Measurements from ENCODE around the gene BCAS3. TPM values are rescaled to one million over a fixed set of nuclear protein-coding genes. Genes with fewer than 3 reads are reported as not detected.

Gene BCAS3
- total RNA-seq, 3 donors from 2014 or later, result 21.6 to 33.4 (median 32.1) TPM

DNA sequence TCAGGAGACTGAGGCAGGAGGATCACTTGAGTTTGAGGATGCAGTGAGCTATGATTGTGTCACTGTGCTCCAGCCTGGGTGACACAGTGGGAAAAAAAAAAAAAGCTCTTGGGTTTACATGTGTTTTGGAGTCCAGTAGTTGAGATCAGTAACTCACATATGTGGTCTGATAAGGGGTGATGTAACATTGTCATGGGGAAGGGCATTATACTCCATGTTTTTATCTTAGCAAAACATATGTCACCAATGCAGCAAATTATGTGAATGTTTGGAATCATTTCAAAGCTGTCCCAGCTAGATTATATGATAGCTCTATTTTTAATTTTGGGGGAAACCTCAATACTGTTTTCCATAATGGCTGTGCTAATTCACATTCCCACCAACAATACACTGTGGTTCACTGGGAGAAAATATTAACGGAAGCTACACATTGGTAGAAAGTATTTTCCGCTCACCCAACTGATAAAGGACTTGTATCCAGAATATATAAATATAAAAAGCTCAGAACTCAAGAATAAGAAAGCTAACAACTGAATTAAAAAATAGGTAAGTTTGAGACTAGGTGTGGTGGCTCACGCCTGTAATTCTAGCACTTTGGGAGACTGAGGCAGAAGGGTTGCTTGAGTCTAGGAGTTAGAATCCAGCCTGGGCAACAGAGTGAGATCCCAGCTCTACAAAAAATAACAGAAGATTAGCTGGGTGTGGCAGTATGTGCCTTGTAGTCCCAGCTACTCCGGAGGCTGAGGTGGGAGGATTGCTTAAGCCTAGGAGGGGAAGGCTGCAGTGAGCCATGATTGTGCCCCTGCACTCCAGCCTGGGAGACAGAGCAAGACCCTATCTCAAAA, 497.9 kb downstream of the BCAS3 start:
- H3K4me3 ChIP-seq, result no peak overlapping the region
- H3K4me1 ChIP-seq (ENCODE audit: low read depth), result no peaks in the 10 kb centered on the region
- H3K9me3 ChIP-seq, result no peaks in the 10 kb centered on the region
- H3K36me3 ChIP-seq (ENCODE audit: low read depth), result no peaks in the 10 kb centered on the region
- no peak for DNase-seq
- TF ChIP-seq, protein P1, sequence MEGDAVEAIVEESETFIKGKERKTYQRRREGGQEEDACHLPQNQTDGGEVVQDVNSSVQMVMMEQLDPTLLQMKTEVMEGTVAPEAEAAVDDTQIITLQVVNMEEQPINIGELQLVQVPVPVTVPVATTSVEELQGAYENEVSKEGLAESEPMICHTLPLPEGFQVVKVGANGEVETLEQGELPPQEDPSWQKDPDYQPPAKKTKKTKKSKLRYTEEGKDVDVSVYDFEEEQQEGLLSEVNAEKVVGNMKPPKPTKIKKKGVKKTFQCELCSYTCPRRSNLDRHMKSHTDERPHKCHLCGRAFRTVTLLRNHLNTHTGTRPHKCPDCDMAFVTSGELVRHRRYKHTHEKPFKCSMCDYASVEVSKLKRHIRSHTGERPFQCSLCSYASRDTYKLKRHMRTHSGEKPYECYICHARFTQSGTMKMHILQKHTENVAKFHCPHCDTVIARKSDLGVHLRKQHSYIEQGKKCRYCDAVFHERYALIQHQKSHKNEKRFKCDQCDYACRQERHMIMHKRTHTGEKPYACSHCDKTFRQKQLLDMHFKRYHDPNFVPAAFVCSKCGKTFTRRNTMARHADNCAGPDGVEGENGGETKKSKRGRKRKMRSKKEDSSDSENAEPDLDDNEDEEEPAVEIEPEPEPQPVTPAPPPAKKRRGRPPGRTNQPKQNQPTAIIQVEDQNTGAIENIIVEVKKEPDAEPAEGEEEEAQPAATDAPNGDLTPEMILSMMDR (IDR thresholded peaks at IDR 0.05), result no peak
- intact Hi-C loops (cut with DNase I, micrococcal nuclease), result no loop called here
- ATAC-seq, result no peak

DNA sequence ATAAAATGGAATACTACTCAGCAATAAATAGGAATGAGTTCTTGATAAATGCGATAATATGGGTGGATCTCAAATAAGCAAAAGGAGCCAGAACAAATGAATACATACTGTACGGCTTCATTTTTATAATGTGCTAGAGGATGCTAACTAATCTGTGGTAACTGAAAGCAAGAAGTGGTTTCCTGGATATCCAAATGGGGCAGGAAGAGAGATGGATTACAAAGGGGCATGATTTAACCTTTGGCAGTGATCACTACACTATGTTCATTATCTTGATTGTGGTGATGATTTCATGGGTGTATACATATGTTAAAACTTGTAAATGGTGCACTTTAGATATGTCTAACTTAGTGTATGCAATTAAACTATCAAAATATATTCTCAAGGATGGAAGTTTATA, 499.7 kb downstream of the BCAS3 start:
- H3K36me3 ChIP-seq (ENCODE audit: low read depth), result no peaks in the 10 kb centered on the region
- TF ChIP-seq, protein P1 (IDR thresholded peaks at IDR 0.05), result no peak
- ATAC-seq, result no peak
- no peak overlapping the region for H3K4me3 ChIP-seq
- no peaks in the 10 kb centered on the region for H3K9me3 ChIP-seq
- intact Hi-C loops (cut with DNase I, micrococcal nuclease), result no loop called here
- no peak for DNase-seq
- no peaks in the 10 kb centered on the region for H3K4me1 ChIP-seq (ENCODE audit: low read depth)

DNA sequence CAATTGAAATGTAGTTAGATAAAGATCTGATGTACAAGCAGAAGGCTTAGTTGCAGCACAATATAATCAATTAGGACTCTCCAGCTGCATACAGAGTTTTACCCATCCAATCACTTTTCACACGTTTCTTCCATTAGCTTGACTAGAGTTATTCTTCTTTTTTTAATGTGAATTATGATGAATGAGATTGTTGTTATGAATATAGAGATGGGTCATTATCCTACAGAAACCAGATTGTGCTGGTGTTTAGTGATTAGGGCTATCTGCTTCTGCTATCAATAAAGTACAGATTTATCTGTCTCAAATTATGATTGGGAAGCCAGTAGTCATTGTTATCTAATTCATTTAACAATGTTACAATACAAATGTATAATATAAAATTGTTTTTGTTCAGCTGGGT, 500.6 kb downstream of the BCAS3 start:
- intact Hi-C loops (cut with DNase I, micrococcal nuclease), result no loop called here
- TF ChIP-seq, protein P1 (IDR thresholded peaks at IDR 0.05), result no peak
- no peaks in the 10 kb centered on the region for H3K36me3 ChIP-seq (ENCODE audit: low read depth)
- H3K4me3 ChIP-seq, result no peak overlapping the region
- H3K4me1 ChIP-seq (ENCODE audit: low read depth), result no peaks in the 10 kb centered on the region
- no peak for ATAC-seq
- DNase-seq, result no peak
- H3K9me3 ChIP-seq, result no peaks in the 10 kb centered on the region

DNA sequence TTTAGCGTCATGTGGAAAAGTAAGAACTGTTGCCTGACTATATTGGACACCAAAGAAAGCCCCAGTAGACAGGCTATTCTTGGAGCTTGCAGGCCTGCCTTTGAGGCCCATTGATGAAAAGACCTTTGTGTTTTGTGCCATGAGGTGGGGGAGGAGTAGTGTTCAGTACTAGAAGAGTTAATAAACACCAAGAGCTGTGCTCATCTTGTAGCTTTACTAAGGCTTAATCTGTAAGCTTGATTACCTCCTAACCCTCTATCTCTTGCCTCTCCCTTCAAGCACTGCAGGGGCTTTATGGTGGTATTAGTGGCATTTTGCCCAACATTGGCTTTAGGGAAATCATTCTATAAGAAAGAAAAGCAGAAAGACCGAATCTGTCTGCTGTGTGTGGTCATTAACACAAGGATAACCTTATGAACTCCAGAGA, 501.7 kb downstream of the BCAS3 start:
- no peaks in the 10 kb centered on the region for H3K4me1 ChIP-seq (ENCODE audit: low read depth)
- no peak overlapping the region for H3K4me3 ChIP-seq
- ATAC-seq (no peak), DNase-seq (no peak)
- no peaks in the 10 kb centered on the region for H3K9me3 ChIP-seq
- intact Hi-C loops (cut with DNase I, micrococcal nuclease), result no loop called here
- TF ChIP-seq, protein P1 (IDR thresholded peaks at IDR 0.05), result no peak
- H3K36me3 ChIP-seq (ENCODE audit: low read depth), result no peaks in the 10 kb centered on the region

DNA sequence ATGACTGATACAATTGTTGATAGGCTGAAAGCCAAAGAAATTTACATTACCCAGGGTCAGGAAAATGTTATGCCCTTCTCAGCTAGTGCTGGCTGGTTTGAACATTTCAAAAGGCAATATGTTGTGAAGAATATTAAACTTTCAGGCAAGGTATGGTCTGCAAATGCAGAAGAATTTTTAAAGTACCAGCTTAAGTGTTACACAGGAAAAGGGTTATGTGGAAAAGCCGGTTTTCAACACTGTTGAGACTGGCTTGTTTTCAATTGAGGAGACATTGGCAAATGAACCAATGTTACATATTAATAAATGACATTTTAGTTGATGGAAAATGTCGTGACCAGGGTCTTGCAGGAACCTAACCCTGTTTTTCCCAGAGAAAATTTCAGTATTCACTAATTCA, 506.1 kb downstream of the BCAS3 start:
- ATAC-seq, result no peak
- Histone ChIP-seq H3K4me1 (ENCODE audit: low read depth) (no peaks in the 10 kb centered on the region), H3K4me3 (no peak overlapping the region), H3K36me3 (ENCODE audit: low read depth) (no peaks in the 10 kb centered on the region), H3K9me3 (no peaks in the 10 kb centered on the region)
- DNase-seq, result no peak
- TF ChIP-seq, protein P1 (IDR thresholded peaks at IDR 0.05), result no peak
- intact Hi-C loops (cut with DNase I, micrococcal nuclease), result no loop called here

Data from mucosa of descending colon (tissue), 3 donors.